H9 (cell line): ENCODE results near the gene GRIK3. TPM values are rescaled to one million over a fixed set of nuclear protein-coding genes. Genes with fewer than 3 reads are reported as not detected.

Experiments used
- DNase-seq: peaks from one replicate; pipeline ENCODE4 v3.0.0-alpha.2; 2017
- H2AFZ ChIP-seq: one replicate; pipeline ENCODE4 v1.6.1; 2013; ENCODE audit warnings: mild to moderate bottlenecking, low read length, control low read depth, moderate library complexity
- H2AK5ac ChIP-seq: 2 replicates; pipeline ENCODE4 v1.6.1; 2013; ENCODE audit warnings: low read length, control low read depth, mixed read lengths; ENCODE audit not compliant: insufficient read length
- H2BK120ac ChIP-seq: one replicate; pipeline ENCODE4 v1.6.1; 2013; ENCODE audit warnings: low read depth, mild to moderate bottlenecking, low read length, control low read depth, inconsistent platforms; ENCODE audit not compliant: poor library complexity, severe bottlenecking
- H2BK12ac ChIP-seq: 2 replicates; pipeline ENCODE4 v1.6.1; 2013; ENCODE audit warnings: low read length, control low read depth, mixed read lengths, low read depth; ENCODE audit not compliant: insufficient read length
- H2BK15ac ChIP-seq: 2 replicates; pipeline ENCODE4 v1.6.1; 2013; ENCODE audit warnings: low read depth, low read length, control low read depth
- H2BK20ac ChIP-seq: one replicate; pipeline ENCODE4 v1.6.1; 2013; ENCODE audit warnings: low read depth, mild to moderate bottlenecking, low read length, control low read depth, inconsistent platforms; ENCODE audit not compliant: poor library complexity, severe bottlenecking
- H2BK5ac ChIP-seq: 2 replicates; pipeline ENCODE4 v1.6.1; 2013; ENCODE audit warnings: low read length, control low read depth, mixed read lengths; ENCODE audit not compliant: insufficient read length
- H3K14ac ChIP-seq: 2 replicates; pipeline ENCODE4 v1.6.1; 2013; ENCODE audit warnings: low read length, control low read depth; ENCODE audit not compliant: insufficient read depth
- H3K18ac ChIP-seq: 2 replicates; pipeline ENCODE4 v1.6.1; 2013; ENCODE audit warnings: low read depth, mild to moderate bottlenecking, mixed read lengths, low read length, control low read depth; ENCODE audit not compliant: insufficient read length
- H3K23ac ChIP-seq: 2 replicates; pipeline ENCODE4 v1.6.1; 2013; ENCODE audit warnings: low read length, control low read depth, mixed read lengths, low read depth; ENCODE audit not compliant: insufficient read length
- H3K23me2 ChIP-seq: 2 replicates; pipeline ENCODE4 v1.6.1; 2013; ENCODE audit warnings: low read depth, mild to moderate bottlenecking, mixed read lengths, low read length, control low read depth; ENCODE audit not compliant: insufficient read length, poor library complexity, severe bottlenecking
- H3K27ac ChIP-seq: 2 replicates; pipeline ENCODE4 v1.5.1; 2013; ENCODE audit warnings: low read length, control low read depth, mixed read lengths, low read depth; ENCODE audit not compliant: insufficient read length
- H3K27me3 ChIP-seq: 2 replicates; pipeline ENCODE4 v1.6.1; 2013; ENCODE audit warnings: low read length, control low read depth, inconsistent platforms; ENCODE audit not compliant: insufficient read depth
- H3K4ac ChIP-seq: 2 replicates; pipeline ENCODE4 v1.6.1; 2013; ENCODE audit warnings: low read depth, mild to moderate bottlenecking, control low read depth, inconsistent platforms, low read length, moderate library complexity
- H3K4me1 ChIP-seq: 2 replicates; pipeline ENCODE4 v1.6.1; 2013; ENCODE audit warnings: low read length, control low read depth, inconsistent platforms; ENCODE audit not compliant: insufficient read depth
- H3K4me2 ChIP-seq: 2 replicates; pipeline ENCODE4 v1.6.1; 2013; ENCODE audit warnings: low read length, control low read depth, mixed read lengths; ENCODE audit not compliant: insufficient read length, insufficient read depth
- H3K56ac ChIP-seq: 2 replicates; pipeline ENCODE4 v1.6.1; 2013; ENCODE audit warnings: low read depth, mild to moderate bottlenecking, mixed read lengths, low read length, control low read depth; ENCODE audit not compliant: insufficient read length
- H3K79me1 ChIP-seq: 2 replicates; pipeline ENCODE4 v1.6.1; 2013; ENCODE audit warnings: low read depth, mild to moderate bottlenecking, moderate library complexity, low read length, control low read depth, inconsistent platforms; ENCODE audit not compliant: insufficient read depth, poor library complexity, severe bottlenecking
- H3K79me2 ChIP-seq: 2 replicates; pipeline ENCODE4 v1.6.1; 2013; ENCODE audit warnings: low read length, control low read depth, inconsistent platforms; ENCODE audit not compliant: insufficient read depth
- H3K9ac ChIP-seq: 2 replicates; pipeline ENCODE4 v1.6.1; 2013; ENCODE audit warnings: low read length, control low read depth, mixed read lengths; ENCODE audit not compliant: insufficient read length; ENCODE audit errors: extremely low read depth
- H3K9me3 ChIP-seq: one replicate; pipeline ENCODE4 v1.6.1; 2013; ENCODE audit warnings: low read depth, low read length, inconsistent platforms; ENCODE audit not compliant: control insufficient read depth
- H3T11ph ChIP-seq: one replicate; pipeline ENCODE4 v1.6.1; 2013; ENCODE audit warnings: mild to moderate bottlenecking, low read length, control low read depth, inconsistent platforms
- H4K20me1 ChIP-seq: one replicate; pipeline ENCODE4 v1.6.1; 2013; ENCODE audit not compliant: control insufficient read depth, insufficient read length, insufficient read depth
- H4K5ac ChIP-seq: 2 replicates; pipeline ENCODE4 v1.6.1; 2013; ENCODE audit warnings: low read depth, mild to moderate bottlenecking, mixed read lengths, low read length, control low read depth; ENCODE audit not compliant: insufficient read length
- H4K8ac ChIP-seq: replicated peaks from 2 replicates; pipeline ENCODE4 v1.6.1; 2013; ENCODE audit warnings: low read length, control low read depth, mixed read lengths, low read depth; ENCODE audit not compliant: insufficient read length
- H4K91ac ChIP-seq: 2 replicates; pipeline ENCODE4 v1.6.1; 2013; ENCODE audit warnings: low read depth, mild to moderate bottlenecking, moderate library complexity, mixed read lengths, low read length, control low read depth; ENCODE audit not compliant: insufficient read length
- H3K27ac Mint-ChIP-seq, 3 experiments: 2 replicates in 2 of 3; 3 replicates in 1 of 3; pipeline ENCODE4 v1.8.0; 2020 to 2021; ENCODE audit warnings: mixed read lengths in 3 of 3, mild to moderate bottlenecking in 1 of 3, moderate library complexity in 1 of 3
- H3K27me3 Mint-ChIP-seq: 2 replicates; pipeline ENCODE4 v1.8.0; 2021; ENCODE audit warnings: low read depth, mild to moderate bottlenecking, moderate library complexity, mixed read lengths
- H3K36me3 Mint-ChIP-seq, 3 experiments: 2 replicates in 2 of 3; 3 replicates in 1 of 3; pipeline ENCODE4 v1.8.0; 2020 to 2021; ENCODE audit warnings: low read depth in 3 of 3, mixed read lengths in 3 of 3; ENCODE audit not compliant: insufficient read depth in 1 of 3
- H3K4me1 Mint-ChIP-seq, 2 experiments: 2 replicates each; pipeline ENCODE4 v1.8.0; 2020; ENCODE audit warnings: mixed read lengths in 2 of 2
- H3K4me3 Mint-ChIP-seq, 2 experiments: 2 replicates in 1 of 2; 3 replicates in 1 of 2; pipeline ENCODE4 v1.8.0; 2020 to 2021; ENCODE audit warnings: mild to moderate bottlenecking in 2 of 2, mixed read lengths in 2 of 2, moderate library complexity in 1 of 2
- H3K9me3 Mint-ChIP-seq, 2 experiments: 2 replicates in 1 of 2; 3 replicates in 1 of 2; pipeline ENCODE4 v1.8.0; 2020; ENCODE audit warnings: mild to moderate bottlenecking in 2 of 2, mixed read lengths in 2 of 2, moderate library complexity in 1 of 2
- WGBS: extraction: QIAGEN DNeasy Blood & Tissue Kit; methylation state at CpG from one replicate; pipeline ENCODE4 v1.1.7; 2013; ENCODE audit warnings: missing lambda C conversion rate, low lambda C conversion rate, mixed read lengths; ENCODE audit not compliant: insufficient read length; ENCODE audit errors: extremely low coverage; 5-methylcytosine and 5-hydroxymethylcytosine counted together
- total RNA-seq: library from RNA; stranded (reverse); gene quantifications from 2 replicates; pipeline ENCODE4 v1.2.1, GENCODE V29; 2021
- TF ChIP-seq, protein P1 (sequence below): fragments of 200-600 bp; sonication (generic); conservative IDR thresholded peaks from 3 replicates; pipeline ENCODE4 v1.8.0; 2021; ENCODE audit warnings: antibody characterized with exemption, mild to moderate bottlenecking

The GRIK3 gene
- total RNA-seq, 1 experiment from 2014 or later = 1.7 TPM

DNA sequence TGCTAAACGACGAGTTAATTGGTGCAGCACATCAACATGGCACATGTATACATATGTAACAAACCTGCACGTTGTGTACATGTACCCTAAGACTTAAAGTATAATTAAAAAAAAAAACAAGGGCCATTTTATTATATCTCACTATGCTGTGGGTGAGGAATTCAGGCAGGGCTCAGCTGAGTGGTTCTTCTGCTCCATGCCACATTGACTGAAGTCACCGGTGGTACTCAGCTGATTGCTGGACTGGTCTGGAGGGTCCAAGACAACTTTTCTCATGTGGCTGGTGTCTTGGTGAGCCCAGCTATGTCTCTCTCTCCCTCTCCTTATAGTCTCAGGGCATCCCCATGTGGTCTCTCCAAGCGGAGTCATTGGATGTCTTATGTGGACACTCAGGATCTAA, 275.0 kb downstream of the GRIK3 start:
- Histone ChIP-seq H2BK15ac (no peak overlapping the region), H3K56ac (no peak overlapping the region), H4K5ac (no peak overlapping the region), H2AK5ac (no peak overlapping the region), H3K79me1 (no peaks in the 10 kb centered on the region), H2BK120ac (no peak overlapping the region), H3T11ph (no peak overlapping the region), H2BK12ac (no peak overlapping the region), H3K23me2 (no peaks in the 10 kb centered on the region), H3K23ac (no peak overlapping the region), H4K8ac (no peak overlapping the region), H4K91ac (no peak overlapping the region), H2BK5ac (no peak overlapping the region), H3K4ac (no peak overlapping the region), H3K14ac (no peak overlapping the region), H2BK20ac (no peak overlapping the region), H3K27ac (no peak overlapping the region), H3K79me2 (no peaks in the 10 kb centered on the region), H3K18ac (no peak overlapping the region), H3K9me3 (no peaks in the 10 kb centered on the region), H2AFZ (no peak overlapping the region), H3K27me3 (no peaks in the 10 kb centered on the region; the same call in 1 of the 2 replicates), H4K20me1 (no peaks in the 10 kb centered on the region), H3K4me1 (no peaks in the 10 kb centered on the region), H3K4me2 (no peak overlapping the region), H3K9ac (no peak overlapping the region)
- DNase-seq = no peak
- Mint-ChIP-seq H3K27ac (no peak overlapping the region), H3K4me1 (peaks cover 11 to 14% of the 10 kb centered on the region in 2 experiments), H3K27me3 (peaks cover 16% of the 10 kb centered on the region), H3K36me3 (no peaks in the 10 kb centered on the region; a peak in 2 of 7 replicates), H3K4me3 (no peak overlapping the region), H3K9me3 (peaks cover 9 to 10% of the 10 kb centered on the region in 2 experiments; a peak in 3 of 5 replicates)
- TF ChIP-seq, protein P1, sequence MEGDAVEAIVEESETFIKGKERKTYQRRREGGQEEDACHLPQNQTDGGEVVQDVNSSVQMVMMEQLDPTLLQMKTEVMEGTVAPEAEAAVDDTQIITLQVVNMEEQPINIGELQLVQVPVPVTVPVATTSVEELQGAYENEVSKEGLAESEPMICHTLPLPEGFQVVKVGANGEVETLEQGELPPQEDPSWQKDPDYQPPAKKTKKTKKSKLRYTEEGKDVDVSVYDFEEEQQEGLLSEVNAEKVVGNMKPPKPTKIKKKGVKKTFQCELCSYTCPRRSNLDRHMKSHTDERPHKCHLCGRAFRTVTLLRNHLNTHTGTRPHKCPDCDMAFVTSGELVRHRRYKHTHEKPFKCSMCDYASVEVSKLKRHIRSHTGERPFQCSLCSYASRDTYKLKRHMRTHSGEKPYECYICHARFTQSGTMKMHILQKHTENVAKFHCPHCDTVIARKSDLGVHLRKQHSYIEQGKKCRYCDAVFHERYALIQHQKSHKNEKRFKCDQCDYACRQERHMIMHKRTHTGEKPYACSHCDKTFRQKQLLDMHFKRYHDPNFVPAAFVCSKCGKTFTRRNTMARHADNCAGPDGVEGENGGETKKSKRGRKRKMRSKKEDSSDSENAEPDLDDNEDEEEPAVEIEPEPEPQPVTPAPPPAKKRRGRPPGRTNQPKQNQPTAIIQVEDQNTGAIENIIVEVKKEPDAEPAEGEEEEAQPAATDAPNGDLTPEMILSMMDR = no peak
- no CpG with 5 or more reads among the region's 5 CpGs for WGBS
